ENCODE results near the gene ADGRG3. TPM values are rescaled to one million over a fixed set of nuclear protein-coding genes. Genes with fewer than 3 reads are reported as not detected.
"Not testable (repeated sequence)": the region's sequence is repeated elsewhere in the genome, so short reads cannot be mapped to it uniquely, and the experiment has no call there.

Gene ADGRG3
- total RNA-seq, 1 donor from 2014 or later, result not detected

DNA sequence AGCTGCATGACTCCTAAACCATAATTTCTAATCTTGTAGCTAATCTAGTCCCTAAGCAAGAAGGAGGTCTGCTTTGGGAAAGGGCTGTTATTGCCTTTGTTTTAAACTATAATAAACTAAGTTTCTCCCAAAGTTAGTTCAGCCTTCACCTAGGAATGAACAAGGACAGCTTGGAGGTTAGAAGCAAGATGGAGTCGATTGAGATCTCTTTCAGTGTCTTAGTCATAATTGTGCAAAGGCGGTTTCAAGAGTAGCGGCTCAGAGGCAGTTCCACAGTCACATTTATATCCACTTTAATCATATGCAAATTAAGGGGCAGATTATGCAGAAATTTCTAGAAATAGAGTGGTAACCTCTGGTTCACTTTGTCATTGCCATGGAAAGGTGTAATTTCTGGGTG is 43.9 kb downstream of the ADGRG3 start:
- no peak for DNase-seq (ENCODE audit: low spot score)
- Mint-ChIP-seq H3K27ac (ENCODE audit: unreplicated experiment) (no peak overlapping the region), H3K36me3 (ENCODE audit: low read depth) (no peaks in the 10 kb centered on the region), H3K27me3 (ENCODE audit: low read depth) (peaks cover 56% of the 10 kb centered on the region), H3K4me1 (ENCODE audit: low read depth) (no peaks in the 10 kb centered on the region), H3K4me3 (ENCODE audit: unreplicated experiment) (no peak overlapping the region), H3K9me3 (ENCODE audit: low read depth) (no peaks in the 10 kb centered on the region)
- TF ChIP-seq, protein P1, sequence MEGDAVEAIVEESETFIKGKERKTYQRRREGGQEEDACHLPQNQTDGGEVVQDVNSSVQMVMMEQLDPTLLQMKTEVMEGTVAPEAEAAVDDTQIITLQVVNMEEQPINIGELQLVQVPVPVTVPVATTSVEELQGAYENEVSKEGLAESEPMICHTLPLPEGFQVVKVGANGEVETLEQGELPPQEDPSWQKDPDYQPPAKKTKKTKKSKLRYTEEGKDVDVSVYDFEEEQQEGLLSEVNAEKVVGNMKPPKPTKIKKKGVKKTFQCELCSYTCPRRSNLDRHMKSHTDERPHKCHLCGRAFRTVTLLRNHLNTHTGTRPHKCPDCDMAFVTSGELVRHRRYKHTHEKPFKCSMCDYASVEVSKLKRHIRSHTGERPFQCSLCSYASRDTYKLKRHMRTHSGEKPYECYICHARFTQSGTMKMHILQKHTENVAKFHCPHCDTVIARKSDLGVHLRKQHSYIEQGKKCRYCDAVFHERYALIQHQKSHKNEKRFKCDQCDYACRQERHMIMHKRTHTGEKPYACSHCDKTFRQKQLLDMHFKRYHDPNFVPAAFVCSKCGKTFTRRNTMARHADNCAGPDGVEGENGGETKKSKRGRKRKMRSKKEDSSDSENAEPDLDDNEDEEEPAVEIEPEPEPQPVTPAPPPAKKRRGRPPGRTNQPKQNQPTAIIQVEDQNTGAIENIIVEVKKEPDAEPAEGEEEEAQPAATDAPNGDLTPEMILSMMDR (IDR thresholded peaks at IDR 0.05), result no peak

DNA sequence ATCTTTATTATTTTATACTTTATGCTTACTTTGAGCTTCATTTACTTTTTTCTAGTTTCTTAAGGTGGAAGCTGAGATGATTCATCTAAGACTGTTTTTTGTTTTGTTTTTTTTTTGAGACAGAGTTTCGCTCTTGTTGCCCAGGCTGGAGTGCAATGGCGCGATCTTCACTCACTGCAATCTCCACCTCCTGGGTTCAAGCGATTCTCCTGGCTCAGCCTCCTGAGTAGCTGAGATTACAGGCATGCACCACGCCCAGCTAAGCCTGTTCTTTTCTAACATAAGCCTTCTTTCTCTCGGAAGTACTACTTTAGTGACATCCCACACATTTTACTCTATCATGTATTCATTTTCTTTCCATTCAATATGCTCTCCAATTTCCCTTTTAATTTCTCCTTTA is 44.5 kb downstream of the ADGRG3 start:
- not testable (repeated sequence) for H3K4me1 Mint-ChIP-seq (ENCODE audit: low read depth); H3K4me3 Mint-ChIP-seq (ENCODE audit: unreplicated experiment); H3K27ac Mint-ChIP-seq (ENCODE audit: unreplicated experiment); H3K9me3 Mint-ChIP-seq (ENCODE audit: low read depth); DNase-seq (ENCODE audit: low spot score); H3K36me3 Mint-ChIP-seq (ENCODE audit: low read depth)
- H3K27me3 Mint-ChIP-seq (ENCODE audit: low read depth), result peaks cover 54% of the 10 kb centered on the region

DNA sequence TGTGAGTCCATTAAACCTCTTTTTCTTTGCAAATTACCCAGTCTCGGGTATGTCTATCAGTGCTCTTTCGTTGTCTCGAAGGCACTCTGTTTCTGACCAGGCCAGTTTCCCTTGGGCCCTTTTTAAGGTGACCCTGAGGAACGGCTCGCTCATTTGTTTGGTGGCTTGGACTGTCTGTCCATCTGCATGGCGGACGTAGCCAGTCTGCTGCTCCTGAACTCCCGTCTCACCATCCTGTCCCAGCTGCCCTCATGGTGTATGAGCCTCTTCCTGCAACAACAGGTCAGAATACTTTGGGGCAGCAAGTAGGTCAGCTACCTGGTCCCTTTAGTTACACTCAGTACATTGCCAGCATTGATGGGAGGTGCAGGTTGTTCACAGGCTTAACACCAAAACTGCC is 45.5 kb downstream of the ADGRG3 start:
- no peaks in the 10 kb centered on the region for H3K4me1 Mint-ChIP-seq (ENCODE audit: low read depth)

DNA sequence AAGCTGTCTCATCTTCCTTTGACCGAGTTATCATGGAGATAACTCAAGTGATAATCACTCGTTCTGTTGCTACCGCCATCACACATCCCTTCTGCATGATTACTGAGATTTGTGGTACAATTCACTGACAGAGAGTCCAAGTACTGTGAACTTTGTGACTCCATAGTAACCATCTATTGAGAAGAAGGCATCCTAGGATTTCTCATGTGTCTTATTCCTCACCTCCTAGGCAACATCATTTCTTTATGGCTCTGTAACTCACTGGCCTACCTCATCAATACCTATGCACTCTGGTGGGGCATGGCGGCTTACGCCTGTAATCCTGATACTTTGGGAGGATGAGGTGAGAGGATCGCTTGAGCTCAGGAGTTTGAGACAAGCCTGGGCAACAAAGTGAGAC is 45.9 kb downstream of the ADGRG3 start:
- Mint-ChIP-seq H3K27ac (ENCODE audit: unreplicated experiment) (no peak overlapping the region), H3K27me3 (ENCODE audit: low read depth) (peaks cover 50% of the 10 kb centered on the region), H3K4me3 (ENCODE audit: unreplicated experiment) (no peak overlapping the region), H3K9me3 (ENCODE audit: low read depth) (no peaks in the 10 kb centered on the region), H3K4me1 (ENCODE audit: low read depth) (no peaks in the 10 kb centered on the region), H3K36me3 (ENCODE audit: low read depth) (no peaks in the 10 kb centered on the region)
- DNase-seq (ENCODE audit: low spot score), result no peak
- TF ChIP-seq, protein P1 (IDR thresholded peaks at IDR 0.05), result no peak

More for the DNA sequence above, 45.5 kb downstream of the ADGRG3 start:
- Mint-ChIP-seq H3K27me3 (ENCODE audit: low read depth) (peaks cover 50% of the 10 kb centered on the region), H3K9me3 (ENCODE audit: low read depth) (no peaks in the 10 kb centered on the region), H3K36me3 (ENCODE audit: low read depth) (no peaks in the 10 kb centered on the region), H3K27ac (ENCODE audit: unreplicated experiment) (no peak overlapping the region), H3K4me3 (ENCODE audit: unreplicated experiment) (no peak overlapping the region)
- no peak for DNase-seq (ENCODE audit: low spot score)
- TF ChIP-seq, protein P1 (IDR thresholded peaks at IDR 0.05), result no peak

DNA sequence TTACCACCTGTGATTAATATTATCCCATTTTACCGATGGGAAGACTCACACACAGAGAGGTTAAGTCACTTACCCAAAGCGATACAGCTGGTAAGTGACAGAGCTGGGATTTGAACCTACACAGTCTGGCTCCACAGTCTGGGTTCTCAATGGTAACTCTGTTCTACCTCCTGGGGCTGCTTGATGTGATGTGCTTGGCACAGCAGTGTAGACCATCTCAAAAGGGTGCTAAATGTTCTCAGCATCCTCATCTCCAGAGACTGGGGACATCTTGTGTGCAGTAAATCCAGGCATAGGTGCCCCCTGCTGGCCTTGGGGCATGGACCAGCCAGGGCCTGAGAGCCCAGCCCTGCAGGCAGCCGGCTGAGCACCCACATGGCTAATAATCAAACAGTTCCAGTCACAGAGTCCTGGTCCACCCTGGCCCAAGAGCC is 52.1 kb downstream of the ADGRG3 start:
- Mint-ChIP-seq H3K36me3 (ENCODE audit: low read depth) (no peaks in the 10 kb centered on the region), H3K27ac (ENCODE audit: unreplicated experiment) (no peak overlapping the region), H3K27me3 (ENCODE audit: low read depth) (peaks cover 13% of the 10 kb centered on the region), H3K4me1 (ENCODE audit: low read depth) (no peaks in the 10 kb centered on the region), H3K4me3 (ENCODE audit: unreplicated experiment) (no peak overlapping the region), H3K9me3 (ENCODE audit: low read depth) (no peaks in the 10 kb centered on the region)
- TF ChIP-seq, protein P1 (IDR thresholded peaks at IDR 0.05), result peak; percentile 78
- peak; percentile 57 for DNase-seq (ENCODE audit: low spot score)
